B cell (primary cell): ENCODE results near the gene SEC14L5.

Experiments
- EZH2 ChIP-seq: IDR thresholded peaks from 2 replicates; pipeline ENCODE4 v1.6.1; 2012; ENCODE audit warnings: borderline replicate concordance, low read depth, mild to moderate bottlenecking, moderate library complexity, low read length; ENCODE audit not compliant: insufficient read depth, poor library complexity, severe bottlenecking
- TF ChIP-seq, protein P1 (sequence below): fragments of 200-600 bp; IDR thresholded peaks from one replicate; pipeline ENCODE4 v1.8.0; 2022; ENCODE audit warnings: antibody characterized with exemption, mild to moderate bottlenecking

- TF ChIP-seq, protein P1, sequence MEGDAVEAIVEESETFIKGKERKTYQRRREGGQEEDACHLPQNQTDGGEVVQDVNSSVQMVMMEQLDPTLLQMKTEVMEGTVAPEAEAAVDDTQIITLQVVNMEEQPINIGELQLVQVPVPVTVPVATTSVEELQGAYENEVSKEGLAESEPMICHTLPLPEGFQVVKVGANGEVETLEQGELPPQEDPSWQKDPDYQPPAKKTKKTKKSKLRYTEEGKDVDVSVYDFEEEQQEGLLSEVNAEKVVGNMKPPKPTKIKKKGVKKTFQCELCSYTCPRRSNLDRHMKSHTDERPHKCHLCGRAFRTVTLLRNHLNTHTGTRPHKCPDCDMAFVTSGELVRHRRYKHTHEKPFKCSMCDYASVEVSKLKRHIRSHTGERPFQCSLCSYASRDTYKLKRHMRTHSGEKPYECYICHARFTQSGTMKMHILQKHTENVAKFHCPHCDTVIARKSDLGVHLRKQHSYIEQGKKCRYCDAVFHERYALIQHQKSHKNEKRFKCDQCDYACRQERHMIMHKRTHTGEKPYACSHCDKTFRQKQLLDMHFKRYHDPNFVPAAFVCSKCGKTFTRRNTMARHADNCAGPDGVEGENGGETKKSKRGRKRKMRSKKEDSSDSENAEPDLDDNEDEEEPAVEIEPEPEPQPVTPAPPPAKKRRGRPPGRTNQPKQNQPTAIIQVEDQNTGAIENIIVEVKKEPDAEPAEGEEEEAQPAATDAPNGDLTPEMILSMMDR: no peak
- no peak for TF ChIP-seq EZH2
These were observed 84.5 kb downstream of the SEC14L5 start for GRCh38 chr16:5042574-5043171.
